HG03460 (cell line): ENCODE data around the gene EFCAB11.
A peak's percentile ranks its signal among the peaks of the same experiment; 100 is the strongest.

ENCODE experiments used
- ATAC-seq: cut with Tn5 transposase; IDR thresholded peaks from one replicate; pipeline ENCODE4 v1.9.1; 2021; ENCODE audit not compliant: unreplicated experiment

Gene EFCAB11

DNA sequence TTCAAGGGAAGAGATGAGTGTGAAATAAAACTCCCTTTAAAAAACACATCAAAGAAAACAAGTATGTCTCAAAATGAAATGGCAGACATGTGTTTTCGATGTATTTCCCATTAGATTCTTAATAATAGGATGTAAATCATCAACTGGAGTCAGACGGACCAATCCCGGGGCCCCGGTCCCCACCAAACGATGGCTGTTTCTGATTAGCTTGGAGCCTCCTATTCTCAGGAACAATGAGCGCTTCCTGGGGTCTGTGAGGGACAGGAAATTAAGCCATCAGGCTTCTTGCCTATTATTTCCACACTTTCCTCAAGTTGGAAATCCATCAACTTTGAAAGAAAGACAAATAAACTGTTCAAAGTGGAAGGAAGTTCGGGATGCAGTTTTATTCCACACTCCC lies 179.4 kb downstream of the EFCAB11 start:
- no peak for ATAC-seq

DNA sequence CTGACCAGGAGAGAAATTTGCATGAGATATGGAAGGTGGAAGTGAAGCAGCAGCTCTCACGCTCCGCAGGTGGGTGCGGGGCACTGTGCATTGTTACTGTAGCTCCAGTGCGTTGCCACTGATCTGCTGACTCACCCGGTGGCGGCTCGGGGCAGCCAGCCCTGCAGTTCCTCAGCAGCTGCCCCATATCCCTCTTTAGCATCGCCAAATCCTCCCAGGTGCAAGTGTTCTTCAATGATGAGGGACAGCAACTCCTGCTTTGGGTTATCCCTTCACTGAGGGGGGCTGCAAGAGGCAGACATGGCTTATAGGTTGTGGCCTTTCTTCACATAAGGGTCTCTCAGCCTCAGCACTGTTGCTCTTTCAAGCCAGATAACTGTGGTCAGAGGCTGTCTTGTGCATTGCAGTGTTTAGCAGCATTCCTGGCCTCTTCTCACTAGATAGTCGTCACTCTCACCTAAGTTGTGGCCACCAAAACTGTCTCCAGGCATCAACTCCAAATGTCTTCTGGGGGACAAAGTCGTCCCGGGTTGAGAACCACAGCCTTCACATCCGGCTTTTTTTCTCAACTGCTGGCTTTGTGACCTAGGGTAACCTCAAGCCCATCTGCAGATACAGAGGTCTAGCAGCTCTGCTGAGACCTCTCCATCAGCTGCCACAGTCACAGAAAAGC lies 180.8 kb downstream of the EFCAB11 start:
- peak; percentile 91 for ATAC-seq

GRCh38 chr14:89773151-89773550 lies 181.4 kb downstream of the EFCAB11 start:
- ATAC-seq: peak; percentile 52

GRCh38 chr14:89771251-89771650 lies 183.3 kb downstream of the EFCAB11 start:
- ATAC-seq: no peak

GRCh38 chr14:89767861-89768268 lies 186.7 kb downstream of the EFCAB11 start:
- peak; percentile 73 for ATAC-seq

GRCh38 chr14:89767131-89767530 lies 187.4 kb downstream of the EFCAB11 start:
- no peak for ATAC-seq

GRCh38 chr14:89765346-89765745 lies 189.2 kb downstream of the EFCAB11 start:
- ATAC-seq: no peak

- no peak for ATAC-seq
Measured at GRCh38 chr14:89760086-89760485, 194.4 kb downstream of the EFCAB11 start.

DNA sequence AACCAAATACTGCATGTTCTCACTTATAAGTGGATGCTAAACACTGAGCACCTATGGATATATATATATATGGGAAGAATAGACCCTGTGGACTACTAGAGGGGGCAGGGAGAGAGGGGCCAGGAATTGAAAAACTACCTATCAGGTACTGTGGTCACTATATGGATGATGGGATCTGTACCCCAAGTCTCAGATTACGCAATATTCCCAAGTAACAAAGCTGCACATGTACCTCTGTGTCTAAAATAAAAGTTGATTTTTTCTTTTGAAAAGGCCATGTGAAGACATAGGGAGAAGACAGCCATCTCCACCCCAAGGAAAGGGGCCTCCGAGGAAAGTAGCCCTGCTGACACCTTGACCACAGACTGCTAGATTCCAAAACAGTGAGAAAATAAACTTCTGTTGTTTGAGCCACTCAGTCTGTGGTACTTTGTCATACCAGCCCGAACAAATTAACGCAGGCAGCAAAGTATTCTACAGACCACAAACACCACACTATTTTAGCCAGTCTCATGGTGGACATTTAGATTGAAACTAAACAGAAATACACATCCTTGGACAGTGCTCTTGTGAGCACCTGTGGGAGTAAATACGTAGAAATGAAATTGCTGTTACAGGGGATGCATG lies 197.1 kb downstream of the EFCAB11 start:
- ATAC-seq: no peak

- no peak for ATAC-seq
Measured at GRCh38 chr14:89755816-89756215, 198.7 kb downstream of the EFCAB11 start.

GRCh38 chr14:89753828-89754412 lies 200.6 kb downstream of the EFCAB11 start:
- no peak for ATAC-seq

- ATAC-seq: no peak
Measured at GRCh38 chr14:89750908-89751392, 203.6 kb downstream of the EFCAB11 start.

DNA sequence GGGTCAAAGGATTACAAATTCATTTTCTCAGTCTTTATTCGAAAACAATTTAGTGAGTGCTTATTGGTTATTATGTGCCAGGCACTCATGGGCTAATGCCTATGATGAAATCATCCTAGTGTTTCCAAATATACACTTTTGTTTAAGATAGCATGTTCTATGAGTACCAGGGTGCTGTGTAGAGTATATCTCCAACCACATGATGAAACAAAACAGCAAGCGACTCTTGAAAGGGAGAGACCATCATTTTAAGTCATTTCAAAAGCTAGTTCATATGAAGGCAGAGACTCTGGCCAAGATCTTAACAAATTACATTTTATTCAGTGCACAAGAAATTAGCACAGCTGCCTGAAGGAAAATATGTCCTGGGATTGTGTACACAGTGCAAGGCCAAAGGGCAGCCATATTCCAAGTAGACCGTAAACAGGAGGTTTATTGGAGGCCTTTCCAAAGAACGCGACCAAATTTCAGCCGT lies 204.2 kb downstream of the EFCAB11 start:
- no peak for ATAC-seq

DNA sequence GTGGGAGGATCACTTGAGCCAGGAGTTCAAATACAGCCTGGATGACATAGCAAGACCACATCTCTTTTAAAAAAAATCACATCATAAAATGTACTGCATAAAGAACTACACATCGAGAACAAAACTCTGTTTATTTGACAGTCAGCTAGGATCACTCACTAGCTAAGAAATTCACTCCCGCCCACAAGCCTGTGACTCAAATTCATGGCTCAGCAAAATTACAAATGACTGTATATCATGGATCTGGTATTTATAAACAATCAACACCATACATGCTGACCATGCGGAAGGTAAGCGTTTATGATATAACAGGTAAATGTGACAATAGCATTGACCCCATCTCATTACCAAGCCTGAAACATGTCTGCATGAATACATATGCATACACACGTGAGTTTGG lies 206.5 kb downstream of the EFCAB11 start:
- ATAC-seq: no peak

- ATAC-seq: no peak
Measured at GRCh38 chr14:89747126-89747525, 207.4 kb downstream of the EFCAB11 start.

GRCh38 chr14:89746654-89747053 lies 207.9 kb downstream of the EFCAB11 start:
- ATAC-seq: no peak

- ATAC-seq: no peak
Measured at GRCh38 chr14:89746135-89746534, 208.4 kb downstream of the EFCAB11 start.
